ENCODE results near the gene STK40.
A peak's percentile ranks its signal among the peaks of the same experiment; 100 is the strongest.

Gene STK40

GRCh38 chr1:36341626-36342320 is 44.0 kb downstream of the STK40 start:
- no peak for DNase-seq

GRCh38 chr1:36339615-36340014 is 46.1 kb downstream of the STK40 start:
- no peak for DNase-seq

- no peak for DNase-seq
Observed at GRCh38 chr1:36339215-36339614, 46.5 kb downstream of the STK40 start.

DNA sequence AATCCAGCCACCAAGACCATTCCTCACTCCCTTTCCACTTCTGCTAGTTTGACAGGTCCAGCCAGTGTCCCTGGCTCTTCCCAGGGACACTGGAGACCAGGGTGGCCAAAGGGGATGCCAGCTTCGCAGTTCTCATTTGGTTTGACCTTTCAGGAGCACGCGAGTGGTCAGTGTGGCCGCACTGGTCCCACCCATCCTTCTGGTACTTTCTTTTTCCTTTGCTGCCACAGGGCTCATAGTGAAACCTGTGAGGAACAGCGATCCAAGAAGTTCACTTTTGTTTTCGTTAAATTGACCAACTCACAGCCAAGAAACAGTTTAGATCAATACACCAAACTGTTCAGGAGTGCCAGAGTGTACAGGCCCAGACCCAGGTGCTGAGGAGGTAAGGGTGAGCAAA is 47.9 kb downstream of the STK40 start:
- DNase-seq = no peak

- DNase-seq = no peak
Observed at GRCh38 chr1:36330940-36331339, 54.8 kb downstream of the STK40 start.

DNA sequence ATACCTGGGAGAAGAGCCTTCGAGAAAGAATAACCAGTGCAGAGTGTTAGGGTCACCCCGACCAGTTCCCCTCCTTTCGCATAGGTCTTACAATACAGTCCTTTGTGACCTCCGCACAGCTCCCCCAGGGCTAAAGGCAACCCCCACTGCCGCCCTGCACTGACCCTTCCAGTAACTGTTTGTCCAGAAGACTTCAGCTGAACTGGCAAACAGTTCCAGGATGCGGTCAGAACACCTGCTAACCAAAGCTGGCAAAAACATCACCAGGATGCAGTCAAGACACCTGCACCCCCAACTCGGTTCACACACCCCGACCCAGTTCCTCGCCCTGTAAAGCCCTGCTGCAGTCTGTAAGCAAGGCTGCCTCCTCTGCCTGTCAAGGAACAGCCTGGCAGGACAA is 55.9 kb downstream of the STK40 start:
- no peak for DNase-seq

GRCh38 chr1:36328713-36329112 is 57.0 kb downstream of the STK40 start:
- no peak for DNase-seq

- DNase-seq = no peak
Observed at GRCh38 chr1:36328088-36328480, 57.6 kb downstream of the STK40 start.

- no peak for DNase-seq
Observed at GRCh38 chr1:36327421-36328087, 58.2 kb downstream of the STK40 start.

- no peak for DNase-seq
Observed at GRCh38 chr1:36326499-36326898, 59.2 kb downstream of the STK40 start.

DNA sequence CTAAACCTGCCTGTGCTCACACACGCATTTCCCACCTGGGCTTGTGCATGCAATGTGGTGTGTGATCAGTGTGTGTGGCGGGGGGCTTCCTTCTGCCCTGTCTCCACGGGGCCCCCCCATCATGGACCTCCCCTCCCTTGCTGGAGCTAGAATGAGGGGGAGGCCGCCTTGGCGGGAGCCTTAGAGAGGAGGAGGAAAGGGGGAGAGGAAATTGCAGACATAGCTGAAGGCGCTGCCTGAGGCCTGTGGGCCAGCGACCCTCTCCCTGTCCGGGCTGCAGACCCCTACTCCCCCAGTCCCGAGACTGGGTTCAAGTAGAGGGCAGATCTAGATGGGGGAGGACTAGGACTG is 61.4 kb downstream of the STK40 start:
- DNase-seq = no peak

- DNase-seq = no peak
Observed at GRCh38 chr1:36323636-36324352, 61.9 kb downstream of the STK40 start, which contains the start of gene EVA1B. Gene EVA1B, minus strand, starts transcription at chr1:36323645. Its CDS starts 608 bp downstream, at chr1:36323037.

DNA sequence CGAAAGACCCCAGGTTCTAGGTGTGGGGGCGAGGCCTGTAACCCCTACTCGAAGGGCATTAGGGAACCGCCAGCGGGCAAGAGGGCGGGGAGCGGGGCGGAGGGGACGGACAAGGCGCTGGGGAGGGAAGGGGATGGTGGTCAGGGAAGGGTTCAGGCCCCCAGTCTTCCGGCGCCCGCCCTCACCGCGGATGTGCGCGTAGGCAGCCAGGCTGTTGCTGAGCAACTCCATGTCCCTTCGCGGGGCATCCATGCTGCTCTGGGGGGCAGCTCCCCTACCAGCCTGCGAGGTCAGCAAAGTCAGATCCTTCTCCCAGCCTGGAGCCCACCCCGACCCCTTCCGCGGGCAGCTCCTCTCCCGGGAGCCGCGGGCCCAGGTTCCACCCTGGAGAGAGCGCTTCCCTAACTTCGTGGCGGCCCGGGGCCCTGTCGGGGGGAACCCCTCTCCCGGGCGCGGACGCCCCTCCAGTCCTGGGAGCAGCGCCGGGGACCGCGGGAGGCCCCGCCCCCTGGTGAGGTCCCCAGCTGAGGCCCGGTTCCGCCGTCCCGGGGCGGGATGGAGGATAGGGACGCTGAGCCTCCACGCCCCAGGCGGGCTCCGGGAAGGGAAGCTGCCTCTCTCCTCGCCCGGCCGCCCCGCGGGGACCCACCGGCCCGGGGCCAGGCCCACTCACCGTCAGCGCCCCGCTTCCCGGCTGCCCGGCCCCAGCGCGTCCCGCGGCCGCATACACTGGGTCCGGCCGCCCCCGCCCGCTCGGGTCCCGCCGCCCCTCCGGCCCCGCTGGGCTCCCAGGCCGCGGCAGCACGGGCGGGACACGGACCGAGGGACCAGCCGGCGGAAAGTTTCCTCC is 62.7 kb downstream of the STK40 start:
- no peak for DNase-seq

DNA sequence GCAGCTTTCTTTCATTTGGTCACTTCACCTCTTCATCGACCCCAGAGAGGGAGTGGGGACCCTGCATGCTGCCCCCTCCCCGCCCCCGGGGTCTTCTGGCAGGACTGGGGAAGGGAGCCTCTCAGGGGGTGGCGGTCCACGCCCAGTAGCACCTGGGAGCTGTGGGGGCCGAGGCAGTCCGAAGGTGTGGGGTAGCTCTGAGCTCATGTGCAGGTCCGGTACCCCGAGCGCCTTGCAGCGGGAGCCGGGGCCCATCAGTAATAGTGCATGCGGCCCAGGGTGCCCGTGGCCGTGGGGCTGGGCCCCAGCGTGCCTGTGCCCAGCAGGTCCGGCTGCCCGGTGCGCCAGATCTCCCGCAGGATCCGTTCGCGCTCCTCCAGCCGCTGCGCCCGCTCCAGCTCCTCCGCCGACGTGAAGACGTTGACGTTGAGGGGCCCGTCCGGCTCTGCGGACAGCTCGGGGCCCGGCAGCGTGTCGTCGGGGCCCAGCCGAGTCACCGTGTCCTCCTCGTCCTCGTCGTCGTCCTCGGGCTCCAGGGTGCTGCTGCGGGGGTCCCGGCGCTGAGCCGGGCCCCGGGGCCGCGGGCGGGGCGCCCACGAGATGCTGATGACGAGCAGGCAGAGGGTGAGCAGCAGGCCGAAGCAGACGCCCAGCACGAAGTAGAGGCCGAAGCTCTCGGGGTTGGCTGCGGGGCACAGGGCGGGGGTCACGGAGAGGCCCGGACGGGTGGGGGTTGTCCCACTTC is 63.5 kb downstream of the STK40 start:
- no peak for DNase-seq

DNA sequence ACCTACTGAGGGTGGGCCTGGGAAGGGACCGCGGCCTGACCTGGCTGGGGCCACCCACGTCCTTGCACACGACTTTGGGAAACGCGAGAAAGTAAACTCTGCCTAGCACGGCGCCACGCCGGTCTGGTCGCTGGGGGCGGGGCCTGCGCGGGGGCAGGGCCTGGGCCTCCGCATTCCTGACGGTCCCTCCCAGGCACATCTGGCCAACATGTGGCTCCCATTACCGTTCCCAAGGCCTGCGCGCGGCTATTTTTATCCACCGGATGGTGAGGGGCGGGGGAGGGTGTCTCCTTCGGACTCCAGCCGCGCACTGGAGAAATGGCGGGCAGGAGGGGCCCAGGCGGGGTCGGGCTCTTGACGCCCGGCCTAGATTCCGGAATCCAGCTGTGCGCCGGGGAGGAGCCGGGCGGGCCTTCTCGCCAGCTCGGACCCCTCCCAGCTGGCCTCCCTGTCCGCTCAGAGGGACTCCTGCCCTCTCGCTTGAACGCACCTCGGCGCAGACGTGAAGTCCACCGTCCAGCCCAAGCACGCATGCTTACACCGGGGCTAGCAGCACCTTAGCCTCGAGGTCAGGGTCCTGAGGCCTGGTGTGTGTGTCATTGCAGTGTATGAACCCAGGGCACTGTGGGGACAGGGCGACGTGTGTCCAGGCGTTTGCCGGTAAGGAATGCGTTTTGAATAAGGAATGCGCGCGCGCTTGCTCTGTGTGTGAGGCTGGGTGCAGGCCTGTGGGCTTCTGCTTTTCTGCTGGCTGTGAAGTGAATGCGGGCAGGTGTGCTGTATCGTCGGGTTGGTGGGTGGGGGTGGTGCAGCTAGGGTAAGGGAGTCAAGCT is 64.4 kb downstream of the STK40 start:
- DNase-seq = no peak

- DNase-seq = no peak
Observed at GRCh38 chr1:36320767-36321118, 65.0 kb downstream of the STK40 start.

DNA sequence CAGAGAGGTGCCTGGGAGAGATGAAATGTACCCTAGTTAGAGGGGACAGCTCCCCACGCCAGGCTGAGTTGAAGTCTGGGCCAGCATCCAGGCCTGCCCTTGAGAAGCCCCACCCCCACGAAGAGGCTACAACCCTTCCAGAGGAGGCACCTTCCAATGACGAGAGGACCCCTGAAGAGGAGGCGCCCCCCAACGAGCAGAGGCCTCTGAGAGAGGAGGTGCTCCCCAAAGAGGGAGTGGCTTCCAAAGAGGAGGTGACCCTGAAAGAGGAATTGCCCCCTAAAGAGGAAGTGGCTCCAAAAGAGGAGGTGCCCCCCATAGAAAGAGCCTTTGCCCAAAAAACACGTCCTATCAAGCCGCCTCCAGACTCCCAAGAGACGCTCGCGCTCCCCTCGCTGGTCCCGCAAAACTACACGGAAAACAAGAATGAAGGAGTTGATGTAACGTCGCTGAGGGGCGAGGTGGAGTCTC is 65.4 kb downstream of the STK40 start:
- DNase-seq = no peak

- DNase-seq = no peak
Observed at GRCh38 chr1:36309397-36309796, 76.3 kb downstream of the STK40 start.

GRCh38 chr1:36307601-36308330 is 78.0 kb downstream of the STK40 start:
- no peak for DNase-seq

DNA sequence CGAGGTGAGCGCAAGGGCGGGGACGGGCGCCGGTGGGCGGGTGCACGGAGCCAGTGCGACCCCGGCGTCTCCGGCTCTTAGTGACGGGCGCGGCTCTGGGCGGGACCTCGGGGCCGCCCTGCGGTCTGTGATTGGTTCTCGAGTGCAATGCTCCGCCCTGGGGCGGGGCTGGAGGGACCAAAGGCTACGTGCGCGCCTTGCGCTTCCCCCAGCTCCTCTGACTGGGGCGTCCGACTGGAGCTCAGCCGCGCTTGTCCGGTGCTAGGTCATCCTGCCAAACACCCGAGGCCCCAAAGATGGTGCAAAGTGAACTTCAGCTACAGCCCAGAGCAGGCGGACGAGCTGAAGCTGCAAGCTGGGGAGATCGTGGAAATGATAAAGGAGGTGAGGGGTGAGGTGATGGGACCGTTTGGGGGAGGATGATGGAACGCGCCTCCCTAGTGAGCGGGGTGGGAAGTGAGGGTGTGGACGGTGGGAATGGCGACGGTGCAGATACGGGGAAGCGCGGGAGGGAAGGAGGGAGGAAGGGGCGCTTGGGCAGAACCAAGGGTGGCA is 78.7 kb downstream of the STK40 start:
- peak; percentile 47 for DNase-seq

Data from NCI-H187 treated with DMSO at 0.1 percent for 48 hours (cell line).